ENCODE results near the gene CNTN5.
"Not testable (repeated sequence)": the region's sequence is repeated elsewhere in the genome, so short reads cannot be mapped to it uniquely, and the experiment has no call there.

- not testable (repeated sequence) for TF ChIP-seq CTCF (IDR thresholded peaks at IDR 0.05); CHD2 (IDR thresholded peaks at IDR 0.05; ENCODE audit: low read length, partially characterized antibody)
These were observed 816.0 kb downstream of the CNTN5 start for GRCh38 chr11:99836739-99837138.

Data from SK-N-SH (cell line).